Smooth muscle cell (in vitro differentiated cells): Measurements from ENCODE around the gene LINGO3. TPM values are rescaled to one million over a fixed set of nuclear protein-coding genes. Genes with fewer than 3 reads are reported as not detected.
A peak's percentile ranks its signal among the peaks of the same experiment; 100 is the strongest.

Experiments
- DNase-seq: peaks from one replicate; lab custom pipeline; 2025; ENCODE audit not compliant: unreplicated experiment; lab: John Stamatoyannopoulos, UW
- H2AFZ ChIP-seq: fragments of 200-600 bp; sonication (generic); 2 replicates; pipeline ENCODE4 v1.6.0; 2016; ENCODE audit warnings: antibody characterized with exemption, low read depth, mild to moderate bottlenecking
- H3F3A ChIP-seq: fragments of 200-600 bp; sonication (generic); 2 replicates; pipeline ENCODE4 v1.6.0; 2017; ENCODE audit warnings: antibody characterized with exemption, low read depth
- H3K27ac ChIP-seq: fragments of 200-600 bp; sonication (generic); 2 replicates; pipeline ENCODE4 v1.5.1; 2016; ENCODE audit warnings: low read depth, mild to moderate bottlenecking
- H3K27me3 ChIP-seq: fragments of 200-600 bp; sonication (generic); 2 replicates; pipeline ENCODE4 v1.6.1; 2016; ENCODE audit warnings: low read depth, mild to moderate bottlenecking
- H3K36me3 ChIP-seq: fragments of 200-600 bp; sonication (generic); 2 replicates; pipeline ENCODE4 v1.5.1; 2016; ENCODE audit warnings: low read depth
- H3K4me1 ChIP-seq: fragments of 200-600 bp; sonication (generic); 2 replicates; pipeline ENCODE4 v1.5.1; 2016; ENCODE audit warnings: low read depth
- H3K4me2 ChIP-seq: fragments of 200-600 bp; sonication (generic); 2 replicates; pipeline ENCODE4 v1.6.0; 2016; ENCODE audit warnings: mild to moderate bottlenecking
- H3K4me3 ChIP-seq: fragments of 200-600 bp; sonication (generic); 2 replicates; pipeline ENCODE4 v1.5.1; 2016; ENCODE audit warnings: mild to moderate bottlenecking
- H3K79me2 ChIP-seq: fragments of 200-600 bp; sonication (generic); 2 replicates; pipeline ENCODE4 v1.6.0; 2016; ENCODE audit warnings: low read depth, mild to moderate bottlenecking
- H3K9ac ChIP-seq: fragments of 200-600 bp; sonication (generic); 2 replicates; pipeline ENCODE4 v1.6.0; 2016; ENCODE audit warnings: low read depth
- H3K9me3 ChIP-seq: fragments of 200-600 bp; sonication (generic); replicated peaks from 2 replicates; pipeline ENCODE4 v1.5.1; 2016; ENCODE audit warnings: low read depth
- H4K20me1 ChIP-seq: fragments of 200-600 bp; sonication (generic); 2 replicates; pipeline ENCODE4 v1.6.0; 2016; ENCODE audit warnings: low read depth
- WGBS: methylation state at CpG from one replicate; pipeline ENCODE4 v1.1.7; 2016; ENCODE audit warnings: low lambda C conversion rate; 5-methylcytosine and 5-hydroxymethylcytosine counted together
- polyA plus RNA-seq: library from polyadenylated mRNA; unstranded; fragments of >200 nt; fragmentation: Nextera tagmentation; extraction: Ambion mirVana; gene quantifications from 2 replicates; pipeline ENCODE4 v1.2.1, GENCODE V29; 2016
- total RNA-seq: library from RNA; depleted of rRNA; stranded (reverse); fragments of >200 nt; gene quantifications from 2 replicates; pipeline ENCODE4 v1.2.3, GENCODE V29; 2014
- TF ChIP-seq, protein P1 (sequence below): fragments of 200-600 bp; sonication (generic); IDR thresholded peaks from 2 replicates; pipeline ENCODE4 v1.5.1; 2017; ENCODE audit warnings: borderline replicate concordance, mild to moderate bottlenecking, antibody characterized with exemption; ENCODE audit not compliant: insufficient read depth, poor library complexity, severe bottlenecking

LINGO3 gene
- total and polyA plus RNA-seq, 2 experiments from 2014 or later: 0.31 TPM; not detected in 1

DNA sequence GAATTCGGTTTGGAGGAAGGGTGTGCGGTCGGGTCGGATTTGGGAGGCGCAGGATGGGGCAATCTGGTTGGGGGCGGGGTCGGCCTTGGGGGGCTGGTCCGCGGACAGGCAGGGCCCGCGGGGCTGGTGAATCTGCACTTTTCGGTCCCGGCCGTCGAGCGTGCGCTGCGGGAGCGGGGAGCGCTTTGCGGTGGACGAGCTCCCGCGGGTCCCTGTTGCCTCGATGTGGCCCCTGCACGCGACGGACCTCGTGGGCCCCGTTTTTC is 37.9 kb downstream of the LINGO3 start:
- peak overlapping the region; percentile 99 for H3K4me3 ChIP-seq
- H3K9me3 ChIP-seq: no peaks in the 10 kb centered on the region
- H3K27me3 ChIP-seq: no peaks in the 10 kb centered on the region
- peak overlapping the region; percentile 99 for H3K9ac ChIP-seq
- DNase-seq: no peak
- H4K20me1 ChIP-seq: peaks cover 56% of the 10 kb centered on the region
- peaks cover 58% of the 10 kb centered on the region for H3K79me2 ChIP-seq
- no peak overlapping the region for H2AFZ ChIP-seq
- H3K27ac ChIP-seq: peak overlapping the region; percentile 95
- peaks cover 24% of the 10 kb centered on the region for H3K4me1 ChIP-seq
- H3F3A ChIP-seq: peaks cover 36% of the 10 kb centered on the region
- peak overlapping the region; percentile 100 for H3K4me2 ChIP-seq
- no peaks in the 10 kb centered on the region for H3K36me3 ChIP-seq
- WGBS: under 1% methylated on average over 21 of the region's 30 CpGs
- TF ChIP-seq, protein P1, sequence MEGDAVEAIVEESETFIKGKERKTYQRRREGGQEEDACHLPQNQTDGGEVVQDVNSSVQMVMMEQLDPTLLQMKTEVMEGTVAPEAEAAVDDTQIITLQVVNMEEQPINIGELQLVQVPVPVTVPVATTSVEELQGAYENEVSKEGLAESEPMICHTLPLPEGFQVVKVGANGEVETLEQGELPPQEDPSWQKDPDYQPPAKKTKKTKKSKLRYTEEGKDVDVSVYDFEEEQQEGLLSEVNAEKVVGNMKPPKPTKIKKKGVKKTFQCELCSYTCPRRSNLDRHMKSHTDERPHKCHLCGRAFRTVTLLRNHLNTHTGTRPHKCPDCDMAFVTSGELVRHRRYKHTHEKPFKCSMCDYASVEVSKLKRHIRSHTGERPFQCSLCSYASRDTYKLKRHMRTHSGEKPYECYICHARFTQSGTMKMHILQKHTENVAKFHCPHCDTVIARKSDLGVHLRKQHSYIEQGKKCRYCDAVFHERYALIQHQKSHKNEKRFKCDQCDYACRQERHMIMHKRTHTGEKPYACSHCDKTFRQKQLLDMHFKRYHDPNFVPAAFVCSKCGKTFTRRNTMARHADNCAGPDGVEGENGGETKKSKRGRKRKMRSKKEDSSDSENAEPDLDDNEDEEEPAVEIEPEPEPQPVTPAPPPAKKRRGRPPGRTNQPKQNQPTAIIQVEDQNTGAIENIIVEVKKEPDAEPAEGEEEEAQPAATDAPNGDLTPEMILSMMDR: no peak

DNA sequence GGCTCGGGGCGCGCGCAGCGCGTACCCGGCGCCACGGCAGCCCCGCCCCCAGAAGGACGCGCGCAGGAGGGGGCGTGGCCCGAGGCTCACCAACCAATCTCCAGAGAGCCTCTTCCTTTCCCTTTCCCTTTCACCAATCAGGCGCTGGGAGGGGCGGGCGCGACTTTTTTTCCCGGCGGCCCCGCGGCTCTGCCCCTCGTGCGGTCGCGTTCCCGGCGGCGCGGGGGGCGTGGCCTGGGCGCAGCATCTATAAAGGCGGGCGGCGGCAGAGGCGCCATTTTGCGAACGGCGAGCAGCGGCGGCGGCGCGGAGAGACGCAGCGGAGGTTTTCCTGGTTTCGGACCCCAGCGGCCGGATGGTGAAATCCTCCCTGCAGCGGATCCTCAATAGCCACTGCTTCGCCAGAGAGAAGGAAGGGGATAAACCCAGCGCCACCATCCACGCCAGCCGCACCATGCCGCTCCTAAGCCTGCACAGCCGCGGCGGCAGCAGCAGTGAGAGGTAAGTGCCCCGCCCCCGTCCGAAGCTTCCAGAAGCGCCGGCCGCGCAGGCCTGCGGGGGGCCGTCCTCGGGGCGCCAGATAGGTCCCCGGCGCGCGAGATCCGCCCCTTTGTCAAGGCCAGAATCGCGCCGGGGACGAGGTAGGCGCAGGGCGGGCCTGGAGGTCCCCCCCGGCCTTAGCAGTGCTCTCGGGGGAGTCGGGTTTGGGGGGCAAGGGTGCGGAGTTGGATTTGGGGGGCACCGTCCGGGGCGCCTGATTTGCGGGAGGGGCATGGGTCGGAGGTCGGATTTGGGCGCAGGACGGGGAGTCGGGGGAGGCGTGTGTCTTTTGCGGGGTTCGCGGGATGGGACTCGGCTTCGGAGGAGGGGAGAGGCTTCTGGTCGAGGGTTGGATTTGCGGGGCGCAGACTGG is 38.5 kb downstream of the LINGO3 start:
- H3F3A ChIP-seq: peaks cover 35% of the 10 kb centered on the region
- H3K36me3 ChIP-seq: no peaks in the 10 kb centered on the region
- 1% methylated on average over 82 of the region's 103 CpGs for WGBS
- DNase-seq: peak; percentile 96
- H3K27me3 ChIP-seq: no peaks in the 10 kb centered on the region
- peak overlapping the region; percentile 99 for H3K4me3 ChIP-seq
- peak overlapping the region; percentile 95 for H3K27ac ChIP-seq
- peak overlapping the region; percentile 100 for H3K4me2 ChIP-seq
- H3K9me3 ChIP-seq: no peaks in the 10 kb centered on the region
- no peak overlapping the region for H2AFZ ChIP-seq
- H4K20me1 ChIP-seq: peaks cover 51% of the 10 kb centered on the region
- H3K79me2 ChIP-seq: peaks cover 54% of the 10 kb centered on the region
- peaks cover 24% of the 10 kb centered on the region for H3K4me1 ChIP-seq
- TF ChIP-seq, protein P1: peak; percentile 3
- peak overlapping the region; percentile 99 for H3K9ac ChIP-seq

DNA sequence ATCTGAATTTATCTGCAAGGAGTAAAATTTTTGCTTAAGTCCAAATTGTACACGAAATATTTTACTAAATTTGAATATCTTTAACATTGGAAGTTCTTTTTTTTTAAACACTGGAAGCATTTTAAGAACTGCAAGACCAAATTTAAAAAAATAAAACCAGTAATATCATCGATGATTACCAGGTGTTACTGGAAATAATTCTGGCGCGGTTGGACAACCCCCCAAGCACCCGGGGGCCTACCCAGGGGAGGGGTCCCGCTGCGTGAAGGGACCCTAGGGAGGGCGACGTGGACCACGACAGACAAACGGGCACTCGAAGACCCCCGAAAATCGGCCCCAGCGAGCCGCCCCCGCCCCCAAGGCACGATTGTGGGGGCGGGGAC is 39.1 kb downstream of the LINGO3 start:
- Histone ChIP-seq H3K4me2 (peak overlapping the region; percentile 92), H3K27me3 (no peaks in the 10 kb centered on the region), H4K20me1 (peaks cover 45% of the 10 kb centered on the region), H3K4me1 (peaks cover 24% of the 10 kb centered on the region), H3K79me2 (peaks cover 48% of the 10 kb centered on the region), H3K4me3 (peak overlapping the region; percentile 99), H3K9me3 (no peaks in the 10 kb centered on the region), H3K27ac (no peak overlapping the region), H3K36me3 (no peaks in the 10 kb centered on the region), H3K9ac (peak overlapping the region; percentile 87), H3F3A (peaks cover 31% of the 10 kb centered on the region), H2AFZ (peak overlapping the region; percentile 94)
- WGBS: 4% methylated on average over 16 of the region's 19 CpGs
- no peak for DNase-seq
- TF ChIP-seq, protein P1: no peak

DNA sequence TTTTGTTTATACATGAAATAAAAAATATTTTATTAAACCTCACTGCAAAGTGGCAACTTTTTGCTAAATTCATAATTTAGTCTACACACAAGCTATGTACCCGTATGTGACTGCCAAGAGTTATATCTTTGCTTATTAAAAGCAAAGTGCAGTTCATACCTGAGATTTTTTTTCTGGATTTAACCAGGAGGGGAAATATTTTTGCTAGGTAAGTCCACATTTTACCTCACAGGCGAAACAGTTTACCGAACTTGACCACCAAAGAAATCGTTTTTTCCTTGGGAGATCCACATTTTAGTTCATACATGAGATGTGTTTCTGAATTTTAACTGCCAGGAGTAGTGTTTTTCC is 39.5 kb downstream of the LINGO3 start:
- peak overlapping the region; percentile 94 for H2AFZ ChIP-seq
- DNase-seq: no peak

More for the DNA sequence above, 39.5 kb downstream of the LINGO3 start:
- Histone ChIP-seq H3K79me2 (peaks cover 44% of the 10 kb centered on the region), H3K27ac (no peak overlapping the region), H3K4me1 (peaks cover 23% of the 10 kb centered on the region), H3K4me3 (peak overlapping the region; percentile 99), H3K9ac (peak overlapping the region; percentile 87), H3K36me3 (no peaks in the 10 kb centered on the region), H3K27me3 (no peaks in the 10 kb centered on the region), H4K20me1 (peaks cover 41% of the 10 kb centered on the region), H3K9me3 (no peaks in the 10 kb centered on the region), H3F3A (peaks cover 31% of the 10 kb centered on the region), H3K4me2 (peak overlapping the region; percentile 92)
- 81% methylated on average over 4 of the region's 4 CpGs for WGBS
- TF ChIP-seq, protein P1: no peak
